ENCODE measurements around the gene BAK1. TPM values are rescaled to one million over a fixed set of nuclear protein-coding genes. Genes with fewer than 3 reads are reported as not detected.

Gene BAK1
- total RNA-seq, 1 donor = 13.8 TPM

DNA sequence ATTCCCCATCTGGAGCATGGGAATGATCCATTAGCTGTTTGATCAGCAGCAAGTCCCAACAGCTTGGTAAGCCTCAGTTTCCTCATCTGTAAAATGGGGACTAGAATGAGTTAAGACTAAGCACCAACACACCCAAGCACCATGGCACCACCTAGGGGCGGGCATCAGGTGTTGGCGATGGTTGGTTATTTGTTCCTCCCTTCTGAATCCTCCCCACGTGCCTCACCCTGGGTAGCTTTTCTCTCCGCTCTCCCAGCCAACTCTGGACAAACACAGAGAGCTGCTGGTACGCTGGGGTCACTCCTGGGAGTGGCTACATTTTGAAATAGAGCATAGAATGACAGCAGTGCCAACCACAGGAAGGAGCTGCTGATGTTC lies 27.7 kb upstream of the BAK1 start:
- no peaks in the 10 kb centered on the region for H3K9me3 ChIP-seq (ENCODE audit: low read depth, low read length)
- peaks cover 24% of the 10 kb centered on the region for H3K4me1 ChIP-seq (ENCODE audit: insufficient read depth, low read length)
- H3K27ac ChIP-seq (ENCODE audit: low read depth, low read length) = no peak overlapping the region
- TF ChIP-seq, protein P1, sequence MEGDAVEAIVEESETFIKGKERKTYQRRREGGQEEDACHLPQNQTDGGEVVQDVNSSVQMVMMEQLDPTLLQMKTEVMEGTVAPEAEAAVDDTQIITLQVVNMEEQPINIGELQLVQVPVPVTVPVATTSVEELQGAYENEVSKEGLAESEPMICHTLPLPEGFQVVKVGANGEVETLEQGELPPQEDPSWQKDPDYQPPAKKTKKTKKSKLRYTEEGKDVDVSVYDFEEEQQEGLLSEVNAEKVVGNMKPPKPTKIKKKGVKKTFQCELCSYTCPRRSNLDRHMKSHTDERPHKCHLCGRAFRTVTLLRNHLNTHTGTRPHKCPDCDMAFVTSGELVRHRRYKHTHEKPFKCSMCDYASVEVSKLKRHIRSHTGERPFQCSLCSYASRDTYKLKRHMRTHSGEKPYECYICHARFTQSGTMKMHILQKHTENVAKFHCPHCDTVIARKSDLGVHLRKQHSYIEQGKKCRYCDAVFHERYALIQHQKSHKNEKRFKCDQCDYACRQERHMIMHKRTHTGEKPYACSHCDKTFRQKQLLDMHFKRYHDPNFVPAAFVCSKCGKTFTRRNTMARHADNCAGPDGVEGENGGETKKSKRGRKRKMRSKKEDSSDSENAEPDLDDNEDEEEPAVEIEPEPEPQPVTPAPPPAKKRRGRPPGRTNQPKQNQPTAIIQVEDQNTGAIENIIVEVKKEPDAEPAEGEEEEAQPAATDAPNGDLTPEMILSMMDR (IDR thresholded peaks at IDR 0.05; ENCODE audit: extremely low read depth, low read depth, low read length) = peak; percentile 17
- H3K27me3 ChIP-seq (ENCODE audit: insufficient read depth, low read length) = no peaks in the 10 kb centered on the region
- H2AFZ ChIP-seq (ENCODE audit: low read length) = no peak overlapping the region
- H4K20me1 ChIP-seq (ENCODE audit: insufficient read depth, low read length) = no peaks in the 10 kb centered on the region
- no peak overlapping the region for H3K4me2 ChIP-seq (ENCODE audit: insufficient read depth, low read length)
- H3K36me3 ChIP-seq (ENCODE audit: insufficient read depth, low read length) = no peaks in the 10 kb centered on the region
- no peaks in the 10 kb centered on the region for H3K79me2 ChIP-seq (ENCODE audit: insufficient read depth, low read length)
- H3K4me3 ChIP-seq (ENCODE audit: insufficient read depth, low read length) = no peak overlapping the region
- peak; percentile 39 for DNase-seq (ENCODE audit: insufficient read length, low spot score, missing footprints)

DNA sequence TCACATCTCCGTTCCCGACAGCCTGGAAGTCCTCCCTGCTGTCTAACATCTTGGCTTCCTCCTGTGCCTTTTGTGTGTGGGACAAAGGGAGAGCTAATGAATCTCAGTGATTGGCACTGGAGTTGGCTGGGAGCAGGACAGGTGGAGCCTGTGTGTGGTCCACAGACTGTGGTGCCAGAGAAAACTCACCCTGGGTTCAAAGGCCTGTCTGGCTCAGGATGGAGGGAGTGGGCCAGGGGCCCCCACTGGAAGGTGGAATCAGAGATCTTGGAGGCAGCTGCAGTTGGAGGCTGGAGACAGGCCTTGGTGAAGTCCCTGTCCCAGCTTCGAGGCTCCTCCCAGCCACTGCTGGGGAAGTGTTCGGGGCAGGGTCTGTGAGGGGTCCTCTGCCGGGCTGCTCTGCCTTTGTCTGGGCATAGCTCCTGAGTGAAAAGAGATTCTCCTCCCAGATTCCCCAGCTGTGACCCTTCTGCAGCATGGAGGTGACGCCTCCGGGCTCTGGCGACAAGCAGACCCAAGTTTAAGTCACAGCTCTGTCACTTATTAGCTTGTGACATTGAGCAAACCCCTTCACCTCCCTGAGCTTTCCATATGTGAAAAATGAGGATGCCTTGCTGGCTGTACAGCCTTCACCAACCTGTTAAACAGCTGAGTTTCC lies 27.2 kb upstream of the BAK1 start:
- DNase-seq (ENCODE audit: insufficient read length, low spot score, missing footprints) = peak; percentile 35
- no peak overlapping the region for H2AFZ ChIP-seq (ENCODE audit: low read length)
- H3K27me3 ChIP-seq (ENCODE audit: insufficient read depth, low read length) = no peaks in the 10 kb centered on the region
- H3K36me3 ChIP-seq (ENCODE audit: insufficient read depth, low read length) = no peaks in the 10 kb centered on the region
- no peaks in the 10 kb centered on the region for H3K79me2 ChIP-seq (ENCODE audit: insufficient read depth, low read length)
- H4K20me1 ChIP-seq (ENCODE audit: insufficient read depth, low read length) = no peaks in the 10 kb centered on the region
- no peaks in the 10 kb centered on the region for H3K9me3 ChIP-seq (ENCODE audit: low read depth, low read length)
- H3K4me3 ChIP-seq (ENCODE audit: insufficient read depth, low read length) = no peak overlapping the region
- TF ChIP-seq, protein P1 (IDR thresholded peaks at IDR 0.05; ENCODE audit: extremely low read depth, low read depth, low read length) = no peak
- H3K4me2 ChIP-seq (ENCODE audit: insufficient read depth, low read length) = no peak overlapping the region
- peaks cover 24% of the 10 kb centered on the region for H3K4me1 ChIP-seq (ENCODE audit: insufficient read depth, low read length)
- H3K27ac ChIP-seq (ENCODE audit: low read depth, low read length) = no peak overlapping the region

DNA sequence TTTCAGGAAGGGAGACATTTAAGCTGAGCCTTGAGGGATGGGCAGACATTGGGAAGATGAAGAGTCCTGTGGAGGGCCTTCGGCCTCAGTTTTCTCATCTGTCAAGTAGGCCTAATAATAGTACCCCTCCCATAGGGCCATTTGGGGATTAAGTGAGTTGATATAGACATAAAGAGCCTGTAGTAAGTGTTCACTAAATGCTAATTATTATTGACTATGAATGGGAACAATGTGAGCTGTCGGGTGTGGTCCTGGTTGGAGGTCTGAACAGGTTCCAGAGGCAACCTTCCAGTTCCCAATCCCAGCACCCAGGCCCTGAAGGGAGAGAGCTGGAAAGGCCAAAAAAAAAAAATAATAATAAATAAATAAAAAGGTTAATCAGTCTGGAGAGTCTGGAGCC lies 26.6 kb upstream of the BAK1 start:
- Histone ChIP-seq H3K9me3 (ENCODE audit: low read depth, low read length) (no peaks in the 10 kb centered on the region), H4K20me1 (ENCODE audit: insufficient read depth, low read length) (no peaks in the 10 kb centered on the region), H3K4me2 (ENCODE audit: insufficient read depth, low read length) (no peak overlapping the region)

More for the DNA sequence above, 26.6 kb upstream of the BAK1 start:
- H3K27me3 ChIP-seq (ENCODE audit: insufficient read depth, low read length) = no peaks in the 10 kb centered on the region
- H3K36me3 ChIP-seq (ENCODE audit: insufficient read depth, low read length) = no peaks in the 10 kb centered on the region
- peak; percentile 32 for DNase-seq (ENCODE audit: insufficient read length, low spot score, missing footprints)
- H3K79me2 ChIP-seq (ENCODE audit: insufficient read depth, low read length) = no peaks in the 10 kb centered on the region
- TF ChIP-seq, protein P1 (IDR thresholded peaks at IDR 0.05; ENCODE audit: extremely low read depth, low read depth, low read length) = no peak
- no peak overlapping the region for H3K27ac ChIP-seq (ENCODE audit: low read depth, low read length)
- no peak overlapping the region for H2AFZ ChIP-seq (ENCODE audit: low read length)
- peaks cover 24% of the 10 kb centered on the region for H3K4me1 ChIP-seq (ENCODE audit: insufficient read depth, low read length)
- H3K4me3 ChIP-seq (ENCODE audit: insufficient read depth, low read length) = no peak overlapping the region

Data from osteoblast (primary cell).